ENCODE measurements around the gene ST6GAL1. TPM values are rescaled to one million over a fixed set of nuclear protein-coding genes. Genes with fewer than 3 reads are reported as not detected.

Gene ST6GAL1
- total and polyA plus RNA-seq, 2 of the 8 experiments (the other 6 are each of a cell fraction or from before 2014, with no cell fraction given), result 62.8 to 80.9 TPM

GRCh38 chr3:187072511-187072910, 142.2 kb downstream of the ST6GAL1 start:
- Histone ChIP-seq H2BK20ac (ENCODE audit: low read length) (no peak overlapping the region), H3K27me3 (replicated peaks in 1 of 4; ENCODE audit: control insufficient read depth in 3 of 4, extremely low read depth in 1 of 4, insufficient read depth in 3 of 4, low read length in 3 of 4) (no peaks in the 10 kb centered on the region), H4K5ac (ENCODE audit: insufficient read length, low read depth, low read length) (no peak overlapping the region), H3K36me3 (ENCODE audit: control insufficient read depth in 2 of 4, insufficient read depth in 4 of 4, low read length in 3 of 4) (peaks cover 6 to 62% (median 27%) of the 10 kb centered on the region in 4 experiments; a peak in 7 of 8 replicates), H2AFZ (ENCODE audit: low read length) (no peak overlapping the region), H2BK12ac (ENCODE audit: low read depth, low read length) (no peak overlapping the region), H3K27ac (ENCODE audit: low read depth, low read length) (no peak overlapping the region), H4K20me1 (replicated peaks in 1 of 2; ENCODE audit: control insufficient read depth in 1 of 2, insufficient read depth in 2 of 2, low read length in 2 of 2) (peaks cover 0 to 2% of the 10 kb centered on the region in 2 experiments), H3K4me2 (ENCODE audit: insufficient read depth in 1 of 2, low read depth in 2 of 2, low read length in 2 of 2) (no peak overlapping the region), H3K14ac (ENCODE audit: insufficient read length) (no peak overlapping the region), H3K4me3 (ENCODE audit: extremely low read depth in 1 of 4, insufficient read depth in 2 of 4, low read depth in 3 of 4, low read length in 4 of 4) (no peak overlapping the region), H3K56ac (replicated peaks; ENCODE audit: insufficient read length, low read depth, low read length) (no peak overlapping the region), H2BK120ac (replicated peaks; ENCODE audit: low read depth, low read length) (no peak overlapping the region), H2BK5ac (ENCODE audit: low read depth, low read length) (no peak overlapping the region), H3K9ac (replicated peaks in 1 of 4; ENCODE audit: extremely low read depth in 1 of 4, low read depth in 3 of 4, low read length in 3 of 4) (no peak overlapping the region), H4K8ac (ENCODE audit: extremely low read depth, insufficient read depth, low read length) (no peak overlapping the region), H3K4me1 (replicated peaks in 1 of 4; ENCODE audit: control insufficient read depth in 3 of 4, insufficient read depth in 4 of 4, low read length in 3 of 4) (peaks cover 0 to 5% (median 1%) of the 10 kb centered on the region in 4 experiments; a peak in 2 of 7 replicates), H2BK15ac (ENCODE audit: low read length) (no peak overlapping the region), H3K9me3 (ENCODE audit: insufficient read depth in 2 of 2, low read depth in 1 of 2, low read length in 1 of 2) (no peaks in the 10 kb centered on the region), H4K91ac (replicated peaks; ENCODE audit: insufficient read length, low read length) (no peak overlapping the region), H3K79me1 (ENCODE audit: low read depth, low read length) (no peaks in the 10 kb centered on the region; the same call in 1 of the 2 replicates), H2AK5ac (ENCODE audit: low read depth, low read length) (no peak overlapping the region), H3K23me2 (ENCODE audit: low read depth, low read length) (no peaks in the 10 kb centered on the region), H3K79me2 (ENCODE audit: control insufficient read depth in 1 of 2, insufficient read depth in 2 of 2, low read length in 2 of 2) (peaks cover 0 to 2% of the 10 kb centered on the region in 2 experiments; a peak in 1 of 4 replicates), H3K18ac (ENCODE audit: extremely low read depth, low read length) (no peak overlapping the region), H3K23ac (ENCODE audit: insufficient read length) (no peak overlapping the region), H3K4ac (replicated peaks; ENCODE audit: insufficient read length, low read depth, low read length) (no peak overlapping the region)
- FAIRE-seq, result no peak
- TF ChIP-seq EP300 (IDR thresholded peaks at IDR 0.05; ENCODE audit: borderline replicate concordance in 1 of 2, low read depth in 2 of 2, low read length in 2 of 2) (no peak), NRF1 (IDR thresholded peaks at IDR 0.05; ENCODE audit: low read depth, low read length) (no peak), POU5F1 (IDR thresholded peaks at IDR 0.05; ENCODE audit: low read depth, low read length) (no peak), HDAC2 (IDR thresholded peaks at IDR 0.05; ENCODE audit: borderline replicate concordance in 1 of 2, low read depth in 2 of 2, low read length in 2 of 2) (no peak), JUND (IDR thresholded peaks at IDR 0.05; ENCODE audit: low read length) (no peak)
- ChIA-PET CTCF (ENCODE audit: partially characterized antibody) (interaction anchor here (0.8 kb wide), 1 partner anchor 51 kb away, joined by 3 read pairs; no protein-coding TSS in a partner anchor), POLR2A (ENCODE audit: partially characterized antibody) (no interaction called here)
- DNase-seq (ENCODE audit: low read depth in 1 of 2, low spot score in 2 of 2), result no peak
- 76% methylated on average over 5 of the region's 5 CpGs; no CpG with 5 or more reads in 1 of the 2 experiments for WGBS, 2 experiments (ENCODE audit: extremely low coverage in 1 of 2, insufficient coverage in 1 of 2, insufficient read length in 1 of 2, insufficient replicate concordance in 2 of 2, low coverage in 1 of 2, low lambda C conversion rate in 2 of 2, missing lambda C conversion rate in 1 of 2)

All from H1 (cell line).